D721Med (cell line): ENCODE measurements around the gene SNTG2.

Experiments
- DNase-seq: peaks from one replicate; pipeline ENCODE4 v3.0.0; 2011; ENCODE audit warnings: low spot score; ENCODE audit not compliant: insufficient read length
- FAIRE-seq: peaks from 2 replicates; lab custom pipeline; 2011; peaks lifted over from hg19 to GRCh38; lab: Jason Lieb, UNC
- TF ChIP-seq, protein P1 (sequence below): IDR thresholded peaks from 2 replicates; pipeline ENCODE4 v1.5.1; 2012; ENCODE audit warnings: mild to moderate bottlenecking, control low read depth; ENCODE audit not compliant: insufficient read depth; ENCODE audit errors: missing control alignments

SNTG2 gene

DNA sequence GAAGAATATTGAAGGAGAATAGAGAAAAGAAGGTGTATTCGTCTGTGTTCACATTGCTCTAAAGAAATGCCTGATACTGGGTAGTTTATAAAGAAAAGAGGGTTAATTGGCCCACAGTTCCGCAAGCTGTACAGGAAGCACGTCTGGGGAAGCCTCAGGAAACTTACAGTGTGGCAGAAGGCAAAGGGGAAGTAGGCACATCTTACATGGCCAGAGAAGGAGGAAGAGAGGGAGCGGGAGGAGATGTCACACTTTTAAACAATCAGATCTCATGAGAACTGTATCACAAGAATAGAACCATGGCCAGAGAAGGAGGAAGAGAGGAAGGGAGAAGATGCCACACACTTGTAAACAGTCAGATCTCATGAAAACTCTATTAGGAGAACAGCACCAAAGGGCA, 303.0 kb downstream of the SNTG2 start:
- no peak for FAIRE-seq
- TF ChIP-seq, protein P1, sequence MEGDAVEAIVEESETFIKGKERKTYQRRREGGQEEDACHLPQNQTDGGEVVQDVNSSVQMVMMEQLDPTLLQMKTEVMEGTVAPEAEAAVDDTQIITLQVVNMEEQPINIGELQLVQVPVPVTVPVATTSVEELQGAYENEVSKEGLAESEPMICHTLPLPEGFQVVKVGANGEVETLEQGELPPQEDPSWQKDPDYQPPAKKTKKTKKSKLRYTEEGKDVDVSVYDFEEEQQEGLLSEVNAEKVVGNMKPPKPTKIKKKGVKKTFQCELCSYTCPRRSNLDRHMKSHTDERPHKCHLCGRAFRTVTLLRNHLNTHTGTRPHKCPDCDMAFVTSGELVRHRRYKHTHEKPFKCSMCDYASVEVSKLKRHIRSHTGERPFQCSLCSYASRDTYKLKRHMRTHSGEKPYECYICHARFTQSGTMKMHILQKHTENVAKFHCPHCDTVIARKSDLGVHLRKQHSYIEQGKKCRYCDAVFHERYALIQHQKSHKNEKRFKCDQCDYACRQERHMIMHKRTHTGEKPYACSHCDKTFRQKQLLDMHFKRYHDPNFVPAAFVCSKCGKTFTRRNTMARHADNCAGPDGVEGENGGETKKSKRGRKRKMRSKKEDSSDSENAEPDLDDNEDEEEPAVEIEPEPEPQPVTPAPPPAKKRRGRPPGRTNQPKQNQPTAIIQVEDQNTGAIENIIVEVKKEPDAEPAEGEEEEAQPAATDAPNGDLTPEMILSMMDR, result no peak

DNA sequence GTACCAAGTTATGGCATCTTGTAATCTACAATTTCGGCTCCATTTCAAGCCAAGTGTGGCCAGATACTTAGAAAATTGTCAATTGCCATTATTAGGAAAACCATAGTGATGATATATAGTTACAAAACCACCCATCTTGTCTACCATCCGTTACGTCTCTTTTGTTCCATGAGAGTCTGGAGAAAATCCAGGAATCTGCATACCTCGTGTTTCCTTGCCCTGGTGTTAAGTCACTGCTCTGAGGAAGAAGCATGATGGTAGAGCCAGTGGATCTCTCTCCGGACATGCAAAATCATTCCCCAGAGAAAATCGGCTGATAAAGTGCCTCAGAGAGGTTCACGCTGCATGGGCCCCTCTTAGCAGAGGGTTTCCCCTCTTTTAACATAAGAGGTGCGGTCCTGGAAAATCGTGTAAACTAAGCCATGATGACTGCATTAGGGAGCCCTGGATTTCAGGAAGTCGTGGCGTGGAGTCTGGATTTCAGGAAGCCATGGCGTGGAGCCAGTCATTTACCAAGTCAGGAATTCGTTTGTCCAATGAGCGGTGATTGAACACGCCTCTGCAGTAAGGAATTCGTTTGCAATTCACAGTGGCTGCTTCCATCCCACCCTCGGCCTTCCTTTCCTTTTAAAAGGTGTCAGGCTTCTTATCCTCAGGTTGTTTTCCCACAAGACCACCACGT, 304.2 kb downstream of the SNTG2 start:
- DNase-seq (no peak), FAIRE-seq (no peak)
- TF ChIP-seq, protein P1, result no peak

More for the DNA sequence above, 303.0 kb downstream of the SNTG2 start:
- DNase-seq, result no peak

DNA sequence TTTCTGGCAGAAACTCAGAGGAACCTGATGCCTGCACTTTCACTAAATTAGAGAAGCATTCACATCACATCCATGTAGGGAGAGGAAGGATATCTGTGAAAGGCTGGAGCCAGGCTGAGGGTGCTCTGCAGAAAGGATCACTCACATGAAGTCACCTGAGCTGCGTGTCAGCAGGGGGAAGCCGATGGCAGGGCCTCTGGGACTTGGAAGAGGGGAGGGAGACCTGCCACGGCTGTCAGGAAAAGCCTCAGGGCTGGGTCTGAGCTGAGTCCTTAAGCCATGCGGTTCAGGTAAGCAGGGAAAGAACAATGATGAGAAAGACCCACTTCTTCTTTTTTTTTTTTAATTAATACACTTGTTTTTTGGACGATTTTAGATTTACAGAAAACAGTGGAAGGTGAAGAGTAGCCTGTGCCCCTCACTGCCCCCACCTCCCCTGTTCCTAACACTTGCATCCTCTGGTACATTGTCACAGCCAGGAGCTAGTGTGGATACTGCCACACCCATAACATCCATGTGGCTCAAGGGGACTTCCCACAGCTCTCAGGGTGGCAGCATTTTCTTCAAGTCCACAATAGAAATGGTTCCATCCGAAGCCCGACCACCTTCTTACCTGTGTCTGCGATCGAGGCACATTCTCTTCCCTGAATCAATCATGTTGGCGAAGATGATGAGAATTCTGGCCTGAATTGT, 306.1 kb downstream of the SNTG2 start:
- TF ChIP-seq, protein P1, result no peak

DNA sequence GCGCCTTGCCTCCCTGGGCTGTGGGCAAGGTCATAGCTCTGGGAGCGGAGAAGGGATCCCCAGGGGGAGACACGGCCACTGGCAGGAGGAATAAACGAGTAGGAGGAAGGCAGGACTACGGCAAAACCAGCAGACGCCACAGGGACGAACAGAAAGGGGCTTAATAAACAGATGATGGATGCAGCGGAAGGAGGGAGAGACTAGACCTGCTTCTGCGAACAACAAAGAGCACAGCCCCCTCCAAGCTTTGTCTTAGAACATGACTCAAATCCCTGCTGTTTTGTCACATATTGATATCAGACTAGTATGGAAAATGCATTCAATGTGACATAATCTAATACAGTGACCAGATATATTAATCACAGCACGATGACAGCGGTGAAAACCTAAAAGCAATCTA, 306.7 kb downstream of the SNTG2 start:
- FAIRE-seq, result no peak
- TF ChIP-seq, protein P1, result no peak
- no peak for DNase-seq

More for the DNA sequence above, 306.1 kb downstream of the SNTG2 start:
- DNase-seq (no peak), FAIRE-seq (no peak)

DNA sequence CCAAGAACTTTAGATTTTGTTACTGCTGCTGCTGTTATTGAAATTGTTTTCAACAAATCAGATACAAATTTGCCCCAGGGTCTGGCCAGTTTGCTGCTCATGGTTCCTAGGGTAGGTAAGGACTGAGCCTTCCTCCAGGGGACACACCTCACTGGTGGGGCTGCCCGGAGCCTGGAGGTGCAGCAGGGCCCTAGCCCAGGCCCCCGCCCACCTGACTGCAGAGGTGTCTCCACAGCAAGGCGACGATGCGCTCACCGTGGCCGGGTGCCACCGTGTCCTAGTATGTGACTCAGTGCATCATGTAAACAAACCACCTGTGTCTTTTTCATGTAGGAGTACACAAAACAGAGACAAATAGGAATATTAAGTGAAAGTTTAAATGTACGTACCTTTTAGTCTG, 309.1 kb downstream of the SNTG2 start:
- TF ChIP-seq, protein P1, result no peak
- FAIRE-seq (no peak), DNase-seq (no peak)

DNA sequence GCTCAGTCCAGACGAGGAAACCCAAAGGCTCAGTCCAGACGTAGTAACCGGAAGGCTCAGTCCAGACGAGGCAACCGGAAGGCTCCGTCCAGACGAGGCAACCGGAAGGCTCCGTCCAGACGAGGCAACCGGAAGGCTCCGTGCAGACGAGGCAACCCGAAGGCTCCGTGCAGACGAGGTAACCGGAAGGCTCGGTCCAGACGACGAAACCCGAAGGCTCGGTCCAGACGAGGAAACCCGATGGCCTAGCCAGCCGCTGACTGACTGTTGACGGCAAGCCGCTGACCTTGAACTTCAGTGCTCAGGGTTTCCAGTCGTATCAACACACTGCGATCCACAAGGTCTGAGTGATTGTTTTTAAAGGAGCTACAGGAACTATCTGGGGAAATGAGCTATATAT, 312.0 kb downstream of the SNTG2 start:
- DNase-seq (no peak), FAIRE-seq (no peak)
- TF ChIP-seq, protein P1, result no peak

DNA sequence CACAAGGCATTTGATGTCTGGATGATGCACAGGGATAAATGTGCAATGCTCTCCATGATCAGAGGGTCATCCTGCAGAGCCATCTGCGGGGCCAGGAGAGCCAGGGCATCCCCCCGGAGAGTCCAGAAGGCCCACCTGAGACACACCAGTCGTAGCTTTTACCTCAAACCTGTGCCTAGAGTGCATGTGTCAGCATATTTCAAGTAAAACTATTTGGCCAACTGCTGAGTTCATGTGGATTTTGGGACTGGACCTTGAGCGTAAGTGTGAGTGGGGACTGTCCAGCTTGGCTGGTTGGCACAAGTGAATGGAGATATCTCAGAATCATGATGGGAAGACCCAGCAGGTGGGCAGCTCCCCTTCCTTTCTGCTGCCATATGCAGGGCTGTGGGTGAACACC, 314.8 kb downstream of the SNTG2 start:
- DNase-seq, result no peak
- no peak for FAIRE-seq
- TF ChIP-seq, protein P1, result no peak
